Measurements from ENCODE around the gene CHRDL2.
A peak's percentile ranks its signal among the peaks of the same experiment; 100 is the strongest.

Gene CHRDL2

DNA sequence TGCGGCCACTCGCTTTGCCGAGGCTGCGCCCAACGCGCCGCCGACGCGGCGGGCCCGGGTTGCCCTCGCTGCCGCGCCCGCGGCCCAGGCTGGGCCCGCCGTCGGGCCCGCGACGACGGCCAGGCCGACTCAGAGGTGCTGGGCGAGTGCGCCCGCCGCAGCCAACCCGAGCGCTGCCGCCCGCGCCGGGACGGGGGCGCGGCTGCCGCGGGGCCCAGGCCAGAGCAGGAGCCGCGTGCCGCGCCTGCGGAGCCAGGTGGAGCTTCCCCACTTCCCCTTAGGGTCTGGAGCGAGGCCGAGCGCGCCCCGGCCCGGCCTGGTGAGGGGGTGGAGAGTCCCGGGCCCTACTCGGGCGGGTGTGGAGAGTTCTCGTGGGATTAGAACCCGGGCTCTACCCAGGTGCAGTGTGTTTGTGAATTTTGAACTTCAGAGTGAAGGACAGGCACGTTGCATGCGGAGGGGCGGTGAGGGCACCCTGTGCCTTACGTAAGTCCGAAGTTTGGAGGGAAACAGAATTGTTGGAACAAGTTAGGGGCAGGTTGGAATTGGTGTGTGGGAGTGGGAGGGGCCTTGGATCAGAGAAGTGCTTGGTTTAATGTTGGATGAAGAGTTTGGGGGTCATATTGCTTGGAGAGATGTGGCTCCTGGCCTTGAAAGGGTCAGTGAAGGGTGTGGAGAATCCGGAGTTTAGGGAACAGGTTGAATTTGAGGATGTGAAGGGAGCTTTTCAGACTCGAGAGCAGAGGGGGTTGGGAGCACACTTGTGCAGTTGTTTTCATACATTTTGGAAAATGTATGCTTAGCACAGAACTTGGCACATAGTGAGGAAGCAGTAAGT lies 18.1 kb upstream of the CHRDL2 start:
- no peak for DNase-seq (ENCODE audit: low read depth)
- peak overlapping the region; percentile 64 for H3K4me3 ChIP-seq (ENCODE audit: low read depth, low read length)

DNA sequence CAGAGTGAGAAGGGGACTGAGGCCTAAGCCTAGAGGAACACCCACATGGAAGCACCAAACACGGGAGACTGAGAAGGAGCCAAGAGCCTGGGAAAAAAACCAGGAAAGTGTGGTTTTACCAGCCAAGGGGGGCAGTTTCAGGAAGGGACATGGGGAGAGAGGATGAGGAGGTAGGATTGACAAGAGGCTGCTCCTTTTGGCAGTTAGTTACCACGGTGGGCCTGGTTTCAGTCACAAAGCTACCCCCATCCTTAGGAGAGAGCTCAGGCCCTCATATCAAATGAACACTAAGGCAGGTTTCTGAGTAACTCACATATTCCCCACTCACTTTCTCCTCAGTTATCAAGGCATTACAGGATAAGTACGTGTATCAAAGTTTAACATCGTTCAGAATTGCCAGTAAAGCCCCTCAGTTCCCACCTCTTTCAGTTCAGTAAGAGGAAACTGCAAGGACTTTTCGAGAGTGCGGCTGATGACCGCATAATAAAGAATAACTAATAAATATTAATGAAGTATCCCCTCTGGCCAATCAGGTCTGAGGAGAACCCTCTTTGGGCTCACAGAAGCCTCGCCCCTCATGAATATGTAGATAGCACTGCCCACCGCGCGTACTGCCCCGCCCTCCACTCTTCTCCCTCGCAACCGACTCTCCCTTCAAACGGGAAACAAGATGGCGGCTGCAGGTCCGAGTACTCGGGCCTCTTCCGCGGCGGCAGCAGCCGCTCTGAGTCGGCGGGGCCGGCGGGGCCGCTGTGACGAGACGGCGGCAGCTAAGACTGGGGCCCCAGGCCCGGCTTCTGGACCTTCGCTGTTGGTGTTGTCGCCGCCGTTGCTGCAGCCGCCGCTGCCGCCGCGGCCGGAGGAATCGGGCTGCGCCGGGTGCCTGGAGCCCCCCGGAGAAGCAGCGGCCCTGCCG lies 17.2 kb upstream of the CHRDL2 start, which contains the start of gene RNF169:
Gene RNF169, plus strand, starts transcription at position 639 of the 916 bp plus-strand sequence. Its CDS starts 32 bp downstream, at position 671.
- H3K4me3 ChIP-seq (ENCODE audit: low read depth, low read length): peak within 1 kb of the TSS; percentile 64
- peak; percentile 88 for DNase-seq (ENCODE audit: low read depth)

DNA sequence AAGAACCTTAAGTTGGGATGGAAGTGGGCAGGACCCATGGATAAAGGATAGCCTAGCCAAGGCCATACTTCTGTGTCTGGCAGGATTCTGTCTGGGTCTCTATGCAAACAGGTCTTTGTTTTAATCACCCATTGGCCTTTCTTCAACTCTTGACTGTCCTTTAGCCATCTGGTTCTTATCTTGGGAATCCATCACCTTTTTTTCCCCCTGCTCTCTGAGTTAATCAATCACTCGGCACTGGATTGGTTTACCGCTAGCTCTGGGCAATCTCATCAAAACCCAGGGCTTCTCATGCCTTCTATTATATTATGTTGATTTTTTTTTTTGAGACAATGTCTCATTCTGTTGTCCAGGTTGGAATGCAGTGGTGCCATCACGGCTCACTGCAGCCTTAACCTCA lies 15.6 kb upstream of the CHRDL2 start:
- no peak for DNase-seq (ENCODE audit: low read depth)
- H3K4me3 ChIP-seq (ENCODE audit: low read depth, low read length): no peak overlapping the region

DNA sequence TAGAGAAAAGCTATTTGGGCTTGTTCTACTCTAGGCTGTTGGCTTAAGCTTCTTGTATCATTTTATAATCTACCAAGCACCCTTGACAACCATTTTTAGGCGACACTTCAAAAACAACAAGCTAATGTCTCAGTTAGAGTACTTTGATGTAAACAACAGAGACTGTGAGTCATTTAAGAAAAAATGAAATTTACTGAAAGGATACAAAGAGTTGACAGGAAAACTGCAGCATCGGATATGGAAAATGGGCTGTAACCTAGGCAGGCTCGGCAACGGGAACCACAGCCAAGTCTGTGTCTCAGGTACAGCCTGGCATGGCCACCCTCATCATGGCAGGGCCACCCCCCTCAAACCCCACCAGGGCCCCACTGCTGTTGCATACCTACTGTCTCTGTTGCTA lies 13.1 kb upstream of the CHRDL2 start:
- DNase-seq (ENCODE audit: low read depth): no peak
- H3K4me3 ChIP-seq (ENCODE audit: low read depth, low read length): no peak overlapping the region

DNA sequence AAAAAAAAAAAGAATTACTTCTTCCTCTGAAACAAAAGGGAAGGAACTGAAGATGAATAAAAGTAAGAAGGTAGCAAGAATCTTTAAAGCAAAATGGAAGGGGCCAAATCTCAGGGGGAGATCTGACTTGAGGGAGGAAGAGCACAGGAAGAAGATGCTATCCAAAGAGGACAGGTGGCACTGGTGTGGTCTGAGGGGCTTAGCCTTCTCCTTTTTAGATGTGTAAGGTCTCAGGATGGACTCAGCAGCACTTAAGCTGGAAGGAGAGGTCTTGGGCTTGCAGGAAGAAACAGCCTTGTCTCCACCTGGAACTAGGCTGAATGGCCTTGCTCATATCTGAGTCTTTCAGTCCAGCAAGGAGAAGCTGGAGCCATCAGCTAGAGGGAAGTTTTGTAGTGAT lies 12.4 kb upstream of the CHRDL2 start:
- DNase-seq (ENCODE audit: low read depth): no peak
- no peak overlapping the region for H3K4me3 ChIP-seq (ENCODE audit: low read depth, low read length)

DNA sequence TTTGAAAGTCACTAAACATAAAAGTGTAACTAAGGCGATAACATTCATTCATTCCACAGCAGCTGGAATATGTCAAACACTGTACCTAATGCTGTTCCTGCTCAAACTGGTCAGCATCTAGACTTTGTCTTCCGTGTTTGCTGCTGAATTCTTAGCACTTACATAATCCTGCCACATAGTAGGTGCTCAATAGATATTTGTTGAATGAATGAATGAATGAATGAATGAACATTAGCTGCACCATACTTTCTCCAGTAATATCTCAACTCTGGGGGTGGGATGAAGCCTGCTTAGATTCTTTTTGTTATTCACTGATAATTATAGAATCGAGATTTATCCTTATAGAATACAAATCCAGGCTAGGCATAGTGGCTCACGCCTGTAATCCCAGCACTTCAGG lies 10.8 kb upstream of the CHRDL2 start:
- no peak for DNase-seq (ENCODE audit: low read depth)
- no peak overlapping the region for H3K4me3 ChIP-seq (ENCODE audit: low read depth, low read length)

DNA sequence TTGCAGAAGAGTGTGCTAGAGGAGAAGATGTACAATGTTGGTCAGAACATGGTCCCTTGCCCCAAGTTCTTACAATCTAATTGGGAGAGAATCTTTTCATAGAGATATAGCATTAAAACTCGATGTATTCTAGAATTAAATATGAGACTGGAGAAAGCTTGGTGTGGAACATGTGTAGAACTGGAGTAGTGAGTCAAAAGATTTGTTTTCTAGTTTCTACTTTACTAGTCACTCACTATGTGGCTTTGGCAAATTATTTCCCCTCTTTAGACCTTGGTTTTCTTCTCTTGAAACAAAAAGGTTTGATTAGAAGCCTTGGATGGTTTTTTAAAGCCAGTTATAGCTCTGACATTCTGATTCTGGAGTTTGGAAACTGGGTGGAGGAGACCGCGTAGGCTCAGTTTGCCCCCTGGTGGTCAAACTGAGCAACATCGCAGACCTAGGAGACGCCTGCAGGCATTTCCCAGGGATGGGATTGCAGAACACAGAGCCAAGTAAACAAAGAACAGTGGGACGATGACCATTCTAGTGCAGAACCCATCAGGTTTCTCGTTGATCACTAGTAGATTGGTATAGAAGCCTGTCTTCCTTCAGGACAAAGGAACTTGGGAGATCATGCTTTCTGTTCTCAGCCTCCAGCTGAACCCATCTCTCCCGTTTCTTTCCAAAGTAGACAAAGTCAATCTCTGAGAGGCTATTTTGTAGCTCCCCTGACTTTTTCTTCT lies 8.5 kb upstream of the CHRDL2 start:
- DNase-seq (ENCODE audit: low read depth): no peak
- no peak overlapping the region for H3K4me3 ChIP-seq (ENCODE audit: low read depth, low read length)

DNA sequence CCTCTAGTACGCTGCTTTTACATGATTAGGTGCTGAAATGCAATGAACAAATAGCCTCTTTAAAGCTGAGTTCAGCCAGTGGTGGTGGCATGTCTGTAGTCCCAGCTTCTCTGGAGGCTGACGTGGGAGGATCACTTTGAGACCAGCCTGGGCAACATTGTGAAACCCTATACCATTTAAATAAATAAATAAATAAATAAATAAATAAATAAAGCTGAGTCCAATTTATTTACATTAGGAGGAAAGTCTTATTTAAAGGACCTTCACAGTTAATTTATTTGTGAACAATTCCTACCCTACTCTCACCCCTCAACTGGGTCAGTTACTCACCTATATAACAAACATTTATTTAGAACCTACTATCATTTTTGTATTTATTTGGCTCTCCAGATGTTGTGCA lies 4.8 kb upstream of the CHRDL2 start:
- H3K4me3 ChIP-seq (ENCODE audit: low read depth, low read length): no peak overlapping the region
- no peak for DNase-seq (ENCODE audit: low read depth)

DNA sequence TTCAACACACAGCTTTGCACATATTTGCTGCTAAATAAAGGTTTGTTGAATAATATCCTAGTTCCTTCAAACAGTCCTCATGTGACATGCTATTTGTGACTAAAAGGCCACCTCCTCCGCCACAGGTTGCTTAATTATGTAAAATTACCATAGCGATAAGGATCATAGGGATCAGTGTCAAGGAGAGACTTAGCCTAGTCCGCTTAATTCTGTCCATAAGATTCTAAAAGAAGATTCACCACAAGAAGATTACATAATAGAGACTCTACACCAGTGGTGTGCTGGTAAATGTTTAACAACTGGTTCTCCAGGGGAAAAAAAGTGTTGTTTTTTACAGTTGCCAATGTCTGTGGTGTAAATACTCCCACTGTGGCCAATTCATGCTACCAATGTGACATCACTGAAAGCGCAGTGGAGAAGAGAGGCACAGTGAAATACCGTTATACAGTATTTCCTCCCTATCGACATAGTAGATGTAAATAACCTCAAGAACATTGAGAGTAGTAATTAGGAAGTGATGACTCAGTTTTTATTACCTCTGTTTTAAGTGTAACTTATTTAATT lies 4.2 kb upstream of the CHRDL2 start:
- no peak overlapping the region for H3K4me3 ChIP-seq (ENCODE audit: low read depth, low read length)
- DNase-seq (ENCODE audit: low read depth): no peak

DNA sequence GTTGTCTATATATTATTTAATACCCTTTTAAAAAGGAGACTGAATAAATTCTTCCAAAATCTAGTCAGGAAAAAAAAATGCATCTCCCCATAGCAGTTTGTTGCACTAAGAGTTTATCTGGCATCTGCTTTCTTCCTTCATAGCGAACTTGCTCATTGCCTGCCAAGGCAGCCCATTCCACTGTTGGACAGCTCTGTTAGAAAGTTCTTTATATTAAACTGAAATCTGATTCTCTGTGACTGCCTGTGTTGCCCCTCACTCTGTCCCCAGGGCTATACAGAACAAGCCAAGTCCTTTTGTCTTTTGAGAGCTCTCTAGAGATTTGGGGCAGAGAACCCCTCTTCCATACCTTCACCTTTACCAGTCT lies 3.3 kb upstream of the CHRDL2 start:
- H3K4me3 ChIP-seq (ENCODE audit: low read depth, low read length): no peak overlapping the region
- no peak for DNase-seq (ENCODE audit: low read depth)

DNA sequence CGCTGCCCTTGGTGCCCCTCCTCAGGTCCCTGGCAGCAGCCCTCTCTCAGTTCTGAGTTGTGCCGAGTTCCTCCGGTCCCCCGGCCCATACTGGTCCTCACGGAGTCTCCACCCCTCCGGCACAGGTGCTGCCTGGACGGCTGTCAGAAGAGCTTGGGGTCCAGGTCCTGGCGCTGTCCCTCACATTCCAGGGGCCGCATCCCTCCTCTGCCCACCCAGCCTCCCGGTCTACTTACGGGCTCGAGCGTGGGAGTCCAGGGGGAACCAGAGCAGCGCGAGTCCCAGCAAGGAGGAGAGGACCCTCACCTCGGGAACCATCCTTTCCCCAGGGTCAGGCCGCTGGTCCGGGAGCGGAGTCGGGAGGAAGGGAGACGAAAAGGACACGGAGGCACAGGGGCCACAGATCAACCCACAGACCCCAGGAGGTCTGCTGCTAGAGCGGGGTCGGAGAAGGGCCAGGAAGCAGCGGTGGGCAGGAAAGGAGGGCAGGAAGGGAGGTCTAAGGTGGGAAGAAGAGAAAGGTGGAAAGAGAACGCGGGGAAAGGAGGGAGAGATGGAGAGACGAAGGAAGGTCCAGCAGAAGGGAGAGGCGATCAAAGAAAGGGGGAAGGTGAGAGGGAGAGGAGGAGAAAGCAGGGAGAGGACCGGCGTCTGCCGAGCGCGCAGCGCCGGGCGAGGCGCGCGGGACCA lies 510 bp downstream of the CHRDL2 start:
- H3K4me3 ChIP-seq (ENCODE audit: low read depth, low read length): peak overlapping the region; percentile 6

DNA sequence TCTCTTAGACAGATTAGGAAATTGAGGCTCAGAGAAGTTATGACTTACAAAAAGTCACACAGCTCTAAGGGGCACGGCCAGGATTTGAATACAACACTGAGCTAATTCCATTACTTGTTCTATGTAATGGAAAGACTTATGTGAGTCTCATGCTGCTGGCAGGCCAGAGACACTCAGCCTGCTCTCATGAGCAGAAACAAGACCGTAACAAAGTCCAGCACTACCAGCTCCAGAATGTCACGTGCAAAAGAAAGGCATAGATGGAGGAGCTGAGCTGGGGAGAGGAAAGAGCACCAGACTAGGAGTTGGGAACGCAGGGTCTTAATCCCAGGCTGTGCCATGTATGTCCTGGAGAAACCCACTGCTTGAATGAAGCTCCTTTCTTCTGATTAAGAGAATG lies 1.8 kb downstream of the CHRDL2 start:
- no peak for DNase-seq (ENCODE audit: low read depth)
- no peak overlapping the region for H3K4me3 ChIP-seq (ENCODE audit: low read depth, low read length)

More for the DNA sequence above, 510 bp downstream of the CHRDL2 start:
- DNase-seq (ENCODE audit: low read depth): no peak

DNA sequence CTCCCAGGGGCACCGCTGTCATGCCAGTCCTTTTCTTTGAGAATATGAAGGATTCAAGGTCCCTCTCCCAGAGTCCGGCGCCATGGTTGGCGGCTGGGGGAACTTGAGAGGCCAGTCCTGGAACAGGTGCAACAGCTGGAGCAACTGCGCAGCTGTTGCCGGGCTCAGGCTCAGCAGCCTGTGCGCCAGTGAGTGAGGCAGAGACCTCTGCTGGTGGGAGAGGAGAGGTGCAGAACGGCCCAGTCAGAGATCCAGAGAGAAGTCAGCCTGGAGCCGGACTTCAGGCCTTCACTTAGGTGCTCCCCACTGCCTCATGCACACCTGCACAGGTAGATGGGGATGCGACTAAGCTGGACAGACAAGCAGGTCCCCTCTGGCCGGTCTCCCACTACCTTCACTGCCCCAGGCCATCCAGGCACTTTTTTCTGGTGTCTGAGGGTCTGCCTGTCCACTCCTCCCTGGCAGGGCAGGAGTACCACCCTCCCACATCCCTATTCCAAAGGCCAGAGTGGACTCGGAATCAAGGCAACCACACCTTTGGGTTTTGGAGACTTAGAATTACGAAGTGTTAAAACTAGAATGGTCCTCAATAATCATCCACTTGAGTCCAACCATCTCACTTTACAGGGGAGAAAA lies 4.6 kb downstream of the CHRDL2 start:
- no peak overlapping the region for H3K4me3 ChIP-seq (ENCODE audit: low read depth, low read length)
- peak; percentile 49 for DNase-seq (ENCODE audit: low read depth)

DNA sequence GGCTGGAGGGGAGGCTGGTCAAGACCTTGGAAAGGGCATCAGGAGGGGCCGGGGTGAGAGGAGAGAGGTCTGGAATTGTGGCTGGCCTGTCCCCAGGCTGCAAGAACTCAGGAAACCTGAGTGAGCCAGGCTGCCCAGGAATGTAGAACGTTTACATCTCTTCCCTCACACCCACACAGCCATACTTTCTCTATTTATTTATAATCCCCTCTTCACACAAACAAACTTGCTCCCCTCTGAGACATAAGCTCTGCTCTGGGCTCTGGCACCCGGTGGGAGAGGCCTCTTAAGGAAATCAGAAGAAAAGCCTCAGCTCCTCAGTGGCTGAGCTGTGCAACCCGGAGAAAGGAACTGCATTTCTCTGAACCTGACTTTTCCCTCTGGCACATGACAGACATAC lies 5.5 kb downstream of the CHRDL2 start:
- DNase-seq (ENCODE audit: low read depth): no peak
- H3K4me3 ChIP-seq (ENCODE audit: low read depth, low read length): no peak overlapping the region

DNA sequence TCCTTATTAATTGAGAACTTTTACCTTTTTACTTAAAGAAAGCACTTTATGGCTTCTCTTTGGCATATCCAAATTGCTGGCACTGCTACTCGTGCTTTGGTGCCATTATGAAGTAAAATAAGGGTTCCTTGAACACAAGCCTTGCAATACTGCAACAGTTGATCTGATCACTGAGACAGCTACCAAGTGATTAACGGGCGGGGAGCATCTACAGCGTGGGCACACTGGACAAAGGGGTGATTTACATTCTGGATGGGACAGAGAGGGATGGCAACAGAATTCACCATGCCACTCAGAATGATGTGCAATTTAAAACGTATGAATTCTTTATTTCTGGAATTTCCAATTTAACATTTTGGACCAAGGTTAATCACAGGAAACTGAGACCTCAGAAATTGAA lies 7.7 kb downstream of the CHRDL2 start:
- H3K4me3 ChIP-seq (ENCODE audit: low read depth, low read length): no peak overlapping the region
- DNase-seq (ENCODE audit: low read depth): no peak

DNA sequence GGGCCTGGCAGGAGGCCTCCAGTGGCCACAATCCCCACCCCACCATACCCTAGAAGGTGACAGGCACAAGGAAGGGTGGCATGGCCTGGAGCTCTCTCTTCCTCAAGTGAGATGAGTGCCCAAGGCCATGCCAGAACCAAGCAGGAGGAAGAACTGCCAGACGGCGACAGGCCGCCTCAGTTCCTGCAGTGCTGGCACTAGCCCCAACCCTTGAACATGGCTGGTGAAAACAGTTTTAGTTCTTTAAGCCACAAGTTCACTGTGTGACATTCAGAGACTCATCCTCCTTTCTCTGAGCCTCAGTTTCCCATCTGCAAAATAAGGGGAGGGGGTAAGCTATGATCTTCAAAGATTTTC lies 9.8 kb downstream of the CHRDL2 start:
- no peak for DNase-seq (ENCODE audit: low read depth)
- H3K4me3 ChIP-seq (ENCODE audit: low read depth, low read length): no peak overlapping the region

DNA sequence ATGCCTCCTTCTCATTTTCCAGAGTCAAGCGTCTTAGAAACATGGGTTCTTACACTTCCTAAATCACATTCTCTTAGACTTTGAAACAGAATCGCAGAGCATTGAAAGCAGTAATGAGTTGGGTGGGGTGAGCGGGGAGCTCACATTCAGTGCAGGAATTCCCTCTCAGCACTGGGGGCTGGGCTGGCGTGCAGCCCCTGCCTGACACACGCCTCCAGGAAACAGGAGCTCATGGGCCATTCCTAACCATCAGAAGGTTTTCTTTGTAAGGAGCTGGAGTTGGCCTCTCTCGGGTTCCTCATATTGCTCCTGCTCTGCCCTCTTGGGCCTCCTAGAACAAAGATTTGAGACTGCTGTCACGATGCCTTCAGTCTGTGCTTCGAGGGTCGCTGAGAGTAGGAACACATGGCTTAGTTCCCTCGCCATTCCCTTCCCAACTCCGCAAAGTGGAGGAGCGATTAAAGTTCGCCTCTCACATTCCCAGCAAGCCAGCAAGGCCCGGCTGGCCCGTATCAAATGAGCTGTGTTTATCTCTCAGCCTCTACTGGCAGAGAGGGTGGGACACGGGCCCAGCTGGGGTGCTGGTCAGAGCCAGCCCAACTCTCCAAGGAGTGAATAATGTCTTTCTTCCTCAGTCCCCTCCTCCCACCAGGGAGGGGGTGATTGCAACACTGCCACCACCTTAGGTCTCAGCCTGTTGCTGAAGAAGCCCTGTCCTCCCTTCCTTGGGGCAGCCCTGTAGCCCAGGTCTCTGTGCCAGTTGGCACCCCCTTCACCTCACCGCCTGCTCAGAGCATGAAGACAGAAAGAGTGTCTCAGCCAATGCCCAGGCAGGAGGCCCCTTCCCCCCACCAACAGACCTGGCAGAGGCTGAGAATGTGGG lies 10.4 kb downstream of the CHRDL2 start:
- no peak for DNase-seq (ENCODE audit: low read depth)
- H3K4me3 ChIP-seq (ENCODE audit: low read depth, low read length): no peak overlapping the region

DNA sequence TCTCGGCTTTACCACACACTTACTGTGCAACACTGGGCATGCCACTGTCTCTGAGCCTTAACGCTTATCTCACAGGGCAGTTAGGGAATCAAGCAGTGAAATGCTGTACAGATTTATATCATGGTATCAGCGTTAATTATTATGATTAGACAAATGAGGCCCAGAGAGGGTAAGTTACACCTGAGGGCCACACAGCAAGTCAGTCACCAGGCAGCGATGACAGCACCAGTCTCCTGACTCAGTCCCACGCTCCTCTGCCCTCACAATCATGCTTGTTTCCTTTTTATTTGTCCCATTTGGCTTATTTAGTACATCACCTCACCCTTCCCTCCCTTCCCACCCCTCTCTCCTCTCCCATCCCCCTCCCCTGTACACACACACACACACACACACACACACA lies 12.2 kb downstream of the CHRDL2 start:
- DNase-seq (ENCODE audit: low read depth): no peak
- no peak overlapping the region for H3K4me3 ChIP-seq (ENCODE audit: low read depth, low read length)

All from skeletal muscle cell (primary cell).